Esophagus squamous epithelium (tissue), 4 donors: ENCODE results near the gene ANKRD23.

ENCODE experiments used
- POLR2A ChIP-seq, 4 donors: fragments of 450-650 bp; IDR thresholded peaks; one replicate each; pipeline ENCODE4 v1.6.1; 2017; ENCODE audit warnings: antibody characterized with exemption in 4 of 4, mild to moderate bottlenecking in 4 of 4, moderate library complexity in 3 of 4
- TF ChIP-seq, protein P1 (sequence below), 6 experiments: fragments of 450-650 bp in 4 of 6; fragments of 200-600 bp in 2 of 6; sonication (generic) in 2 of 6; IDR thresholded peaks; one replicate each; pipeline ENCODE4 v1.5.1; 2016 to 2019; ENCODE audit warnings: antibody characterized with exemption in 6 of 6, mild to moderate bottlenecking in 4 of 6, moderate library complexity in 4 of 6

DNA sequence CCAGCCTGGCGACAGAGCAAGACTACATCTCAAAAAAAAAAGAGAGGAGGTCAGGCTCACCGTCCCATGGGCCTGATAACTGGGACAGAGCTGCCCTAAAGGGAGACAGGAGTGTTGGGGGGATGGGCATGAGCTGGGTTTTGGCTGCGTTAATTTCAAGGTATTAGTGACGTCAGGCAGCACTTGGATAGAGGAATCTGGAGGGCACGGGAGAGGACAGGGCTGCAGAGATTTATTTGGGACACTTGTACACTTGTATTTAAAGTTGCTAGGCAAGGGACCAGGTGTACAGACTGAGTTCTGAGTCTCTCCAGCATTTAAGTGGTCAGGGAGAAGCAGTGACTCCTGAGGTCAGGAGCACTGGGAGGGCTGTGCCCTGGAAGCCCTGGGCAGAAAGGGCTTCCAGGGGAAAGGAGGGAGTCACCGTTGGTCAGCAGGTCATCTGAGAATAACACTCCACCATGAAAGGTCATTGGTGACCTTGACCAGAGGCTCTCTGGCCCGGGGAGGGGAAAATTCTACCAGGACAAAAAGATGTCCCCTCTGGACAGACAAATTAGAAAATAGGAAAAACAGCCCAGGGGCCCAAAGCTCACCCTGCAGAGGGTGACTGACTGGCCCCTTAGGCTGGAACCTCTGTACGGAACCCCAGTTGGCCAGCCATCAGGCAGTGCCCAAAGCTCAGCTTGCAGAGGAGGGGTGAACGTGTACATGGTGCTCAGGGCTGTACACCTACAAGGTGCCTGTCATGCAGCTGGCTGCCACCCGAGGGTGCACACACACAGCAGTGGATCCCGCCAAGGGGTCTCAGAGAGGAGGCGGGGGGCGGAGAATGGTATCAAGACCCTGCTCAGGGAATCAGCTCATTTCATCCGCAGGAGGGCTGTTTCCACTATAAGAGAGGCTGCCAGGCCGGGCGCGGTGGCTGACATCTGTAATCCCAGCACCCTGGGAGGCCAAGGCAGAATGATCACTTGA lies 50.8 kb downstream of the ANKRD23 start:
- TF ChIP-seq, protein P1, sequence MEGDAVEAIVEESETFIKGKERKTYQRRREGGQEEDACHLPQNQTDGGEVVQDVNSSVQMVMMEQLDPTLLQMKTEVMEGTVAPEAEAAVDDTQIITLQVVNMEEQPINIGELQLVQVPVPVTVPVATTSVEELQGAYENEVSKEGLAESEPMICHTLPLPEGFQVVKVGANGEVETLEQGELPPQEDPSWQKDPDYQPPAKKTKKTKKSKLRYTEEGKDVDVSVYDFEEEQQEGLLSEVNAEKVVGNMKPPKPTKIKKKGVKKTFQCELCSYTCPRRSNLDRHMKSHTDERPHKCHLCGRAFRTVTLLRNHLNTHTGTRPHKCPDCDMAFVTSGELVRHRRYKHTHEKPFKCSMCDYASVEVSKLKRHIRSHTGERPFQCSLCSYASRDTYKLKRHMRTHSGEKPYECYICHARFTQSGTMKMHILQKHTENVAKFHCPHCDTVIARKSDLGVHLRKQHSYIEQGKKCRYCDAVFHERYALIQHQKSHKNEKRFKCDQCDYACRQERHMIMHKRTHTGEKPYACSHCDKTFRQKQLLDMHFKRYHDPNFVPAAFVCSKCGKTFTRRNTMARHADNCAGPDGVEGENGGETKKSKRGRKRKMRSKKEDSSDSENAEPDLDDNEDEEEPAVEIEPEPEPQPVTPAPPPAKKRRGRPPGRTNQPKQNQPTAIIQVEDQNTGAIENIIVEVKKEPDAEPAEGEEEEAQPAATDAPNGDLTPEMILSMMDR (IDR thresholded peaks at IDR 0.05), result no peak
- no peak for TF ChIP-seq POLR2A (IDR thresholded peaks at IDR 0.05)
